Caco-2 (cell line): ENCODE data around the gene QRFPR. TPM values are rescaled to one million over a fixed set of nuclear protein-coding genes. Genes with fewer than 3 reads are reported as not detected.
A peak's percentile ranks its signal among the peaks of the same experiment; 100 is the strongest.

Experiments used
- Bru-seq: library from RNA; stranded (reverse); fragments of 400-500 nt; gene quantifications from one replicate; lab custom pipeline; 2021; lab: Mats Ljungman, UMichigan
- BruChase-seq, 2 experiments: library from RNA; stranded (reverse); fragments of 400-500 nt; gene quantifications; one replicate each; lab custom pipeline; 2021; lab: Mats Ljungman, UMichigan
- BruUV-seq: library from RNA; stranded (reverse); fragments of 400-500 nt; replicated peaks from 2 replicates; lab custom pipeline; 2021; lab: Mats Ljungman, UMichigan
- CTCF ChIA-PET: fragments of 300-600 bp; sonication (Branson Sonifier 250); formaldehyde crosslinking; loops from one replicate; lab custom pipeline; 2022; ENCODE audit warnings: antibody characterized with exemption; lab: Charles Lee
- POLR2A ChIA-PET: fragments of 300-600 bp; sonication (Branson Sonifier 250); formaldehyde crosslinking; loops from one replicate; lab custom pipeline; 2022; ENCODE audit warnings: antibody characterized with exemption; lab: Charles Lee
- DNase-seq, 2 experiments: peaks; one replicate each; pipeline versions ENCODE4 v3.0.0 to v3.0.0-alpha.2; 2020 to 2022
- H3K27me3 ChIP-seq: replicated peaks from 2 replicates; pipeline ENCODE4 v1.6.0; 2011; ENCODE audit warnings: low read length; ENCODE audit not compliant: control insufficient read depth, insufficient read depth
- H3K36me3 ChIP-seq: 2 replicates; pipeline ENCODE4 v1.5.1; 2011; ENCODE audit warnings: low read length; ENCODE audit not compliant: control insufficient read depth, insufficient read depth
- H3K4me1 ChIP-seq: fragments of 250-450 bp; sonication (Bioruptor Pico); 2 replicates; pipeline ENCODE4 v1.5.1; 2020; ENCODE audit warnings: mild to moderate bottlenecking
- H3K4me3 ChIP-seq: 2 replicates; pipeline ENCODE4 v1.5.1; 2011; ENCODE audit warnings: low read depth, mild to moderate bottlenecking, control low read depth, low read length
- H3K9me3 ChIP-seq: fragments of 250-450 bp; sonication (Bioruptor Pico); 2 replicates; pipeline ENCODE4 v1.5.1; 2020; ENCODE audit warnings: mild to moderate bottlenecking, moderate library complexity
- H3K27ac Mint-ChIP-seq: one replicate; pipeline ENCODE4 v1.8.0; 2022; ENCODE audit warnings: mixed read lengths; ENCODE audit not compliant: unreplicated experiment
- H3K27me3 Mint-ChIP-seq: one replicate; pipeline ENCODE4 v1.8.0; 2022; ENCODE audit warnings: mixed read lengths; ENCODE audit not compliant: insufficient read depth, unreplicated experiment
- H3K36me3 Mint-ChIP-seq: one replicate; pipeline ENCODE4 v1.8.0; 2022; ENCODE audit warnings: mild to moderate bottlenecking, mixed read lengths; ENCODE audit not compliant: insufficient read depth, unreplicated experiment
- H3K4me1 Mint-ChIP-seq: one replicate; pipeline ENCODE4 v1.8.0; 2022; ENCODE audit warnings: low read depth, mixed read lengths; ENCODE audit not compliant: unreplicated experiment
- H3K4me3 Mint-ChIP-seq: one replicate; pipeline ENCODE4 v1.8.0; 2022; ENCODE audit warnings: mild to moderate bottlenecking, moderate library complexity, mixed read lengths; ENCODE audit not compliant: unreplicated experiment
- H3K9me3 Mint-ChIP-seq: one replicate; pipeline ENCODE4 v1.8.0; 2022; ENCODE audit warnings: mixed read lengths; ENCODE audit not compliant: unreplicated experiment
- CTCF ChIP-seq, 2 experiments: fragments of 200-600 bp in 1 of 2; IDR thresholded peaks; 1 replicate in 1 of 2; 2 replicates in 1 of 2; pipeline versions ENCODE4 v1.5.1 to v1.8.0; 2011 to 2022; ENCODE audit warnings: antibody characterized with exemption in 1 of 2, control low read depth in 1 of 2, inconsistent platforms in 1 of 2, low read depth in 1 of 2, low read length in 1 of 2, mild to moderate bottlenecking in 1 of 2, moderate library complexity in 1 of 2; ENCODE audit not compliant: insufficient read depth in 1 of 2, severe bottlenecking in 1 of 2, unreplicated experiment in 1 of 2
- intact Hi-C: fragments of 100-400 bp; cut with micrococcal nuclease; formaldehyde crosslinking; loops from one replicate; pipeline ENCODE4 v1.10.0; 2022; ENCODE audit not compliant: unreplicated experiment
- long read RNA-seq: library from polyadenylated mRNA; stranded (forward); transcript quantifications from one replicate; pipeline ENCODE4 v2.0.0, GENCODE V29; 2022
- total RNA-seq: library from RNA; stranded (reverse); gene quantifications from 2 replicates; pipeline ENCODE4 v1.2.3, GENCODE V29; 2022

The QRFPR gene
- total RNA-seq (not detected in 2 replicates), Bru-seq, nascent RNA (percentile 2 among the genes with signal in this experiment), BruChase-seq, experiment 1, labeled RNA remaining after a 2-hour chase (not detected), BruChase-seq, experiment 2, labeled RNA remaining after a 6-hour chase (not detected)
- long read RNA-seq = 0 reads

- intact Hi-C loops = no loop called here
- no peaks in the 10 kb centered on the region for H3K9me3 ChIP-seq
- no peak for TF ChIP-seq CTCF (IDR thresholded peaks at IDR 0.05; ENCODE audit: insufficient read depth in 1 of 2, low read depth in 1 of 2, low read length in 1 of 2, severe bottlenecking in 1 of 2, unreplicated experiment in 1 of 2)
- H3K27me3 ChIP-seq = no peaks in the 10 kb centered on the region
- no TSS peak for BruUV-seq
- H3K36me3 ChIP-seq = no peaks in the 10 kb centered on the region
- Mint-ChIP-seq H3K27me3 (peaks cover 13% of the 10 kb centered on the region), H3K4me3 (no peak within 1 kb of the TSS), H3K36me3 (no peaks in the 10 kb centered on the region), H3K9me3 (peaks cover 10% of the 10 kb centered on the region), H3K4me1 (no peaks in the 10 kb centered on the region), H3K27ac (no peak within 1 kb of the TSS)
- no peak within 1 kb of the TSS for H3K4me3 ChIP-seq
- H3K4me1 ChIP-seq = no peaks in the 10 kb centered on the region
- POLR2A ChIA-PET = no interaction called here
- CTCF ChIA-PET = no interaction called here
- no peak for DNase-seq
These were observed at the start of gene QRFPR for GRCh38 chr4:121380776-121381462. Gene QRFPR (minus strand): TSS chr4:121381018. CDS start chr4:121380647, 371 bp downstream.

GRCh38 chr4:121428721-121429120 lies 47.9 kb upstream of the QRFPR start:
- POLR2A ChIA-PET = no interaction called here
- H3K36me3 Mint-ChIP-seq = no peaks in the 10 kb centered on the region

GRCh38 chr4:121421594-121421993 lies 40.8 kb upstream of the QRFPR start:
- Histone ChIP-seq H3K9me3 (no peaks in the 10 kb centered on the region), H3K36me3 (no peaks in the 10 kb centered on the region), H3K4me3 (no peak overlapping the region), H3K27me3 (no peaks in the 10 kb centered on the region), H3K4me1 (no peaks in the 10 kb centered on the region)
- peaks cover 5% of the 10 kb centered on the region for H3K27me3 Mint-ChIP-seq
- no peak overlapping the region for H3K27ac Mint-ChIP-seq
- H3K4me3 Mint-ChIP-seq = no peak overlapping the region
- BruUV-seq = no TSS peak
- no peaks in the 10 kb centered on the region for H3K9me3 Mint-ChIP-seq
- ChIA-PET CTCF (interaction anchor here (1.4 kb wide), 1 partner anchor 51 kb away, joined by 7 read pairs; no protein-coding TSS in a partner anchor), POLR2A (no interaction called here)
- no peaks in the 10 kb centered on the region for H3K36me3 Mint-ChIP-seq
- TF ChIP-seq CTCF (IDR thresholded peaks at IDR 0.05; ENCODE audit: insufficient read depth in 1 of 2, low read depth in 1 of 2, low read length in 1 of 2, severe bottlenecking in 1 of 2, unreplicated experiment in 1 of 2) = no peak
- DNase-seq = no peak
- no peaks in the 10 kb centered on the region for H3K4me1 Mint-ChIP-seq
- intact Hi-C loops = no loop called here

More at GRCh38 chr4:121428721-121429120, 47.9 kb upstream of the QRFPR start:
- CTCF ChIA-PET = no interaction called here
- no peak overlapping the region for H3K27ac Mint-ChIP-seq
- H3K9me3 Mint-ChIP-seq = peaks cover 10% of the 10 kb centered on the region
- TF ChIP-seq CTCF (IDR thresholded peaks at IDR 0.05; ENCODE audit: insufficient read depth in 1 of 2, low read depth in 1 of 2, low read length in 1 of 2, severe bottlenecking in 1 of 2, unreplicated experiment in 1 of 2) = no peak
- no peaks in the 10 kb centered on the region for H3K4me1 ChIP-seq
- H3K4me3 ChIP-seq = no peak overlapping the region
- H3K4me1 Mint-ChIP-seq = no peaks in the 10 kb centered on the region
- peaks cover 6% of the 10 kb centered on the region for H3K27me3 Mint-ChIP-seq
- no TSS peak for BruUV-seq
- H3K27me3 ChIP-seq = no peaks in the 10 kb centered on the region
- H3K4me3 Mint-ChIP-seq = no peak overlapping the region
- no peaks in the 10 kb centered on the region for H3K36me3 ChIP-seq
- H3K9me3 ChIP-seq = no peaks in the 10 kb centered on the region
- intact Hi-C loops = no loop called here
- no peak for DNase-seq
